Trophoblast cell (in vitro differentiated cells and primary cell): ENCODE results near the gene NVL.

Experiments
- DNase-seq, 2 donors: peaks; one replicate each; pipeline ENCODE4 v3.0.0-alpha.2; 2016
- H2AFZ ChIP-seq: 2 replicates; pipeline ENCODE4 v1.6.1; 2013; ENCODE audit warnings: low read length, moderate library complexity, mild to moderate bottlenecking; ENCODE audit not compliant: insufficient read depth, poor library complexity
- H2AK5ac ChIP-seq: 2 replicates; pipeline ENCODE4 v1.6.1; 2013; ENCODE audit warnings: mild to moderate bottlenecking, low read length
- H2BK120ac ChIP-seq: 2 replicates; pipeline ENCODE4 v1.6.1; 2013; ENCODE audit warnings: low read length, mild to moderate bottlenecking, moderate library complexity; ENCODE audit not compliant: insufficient read depth, poor library complexity
- H2BK12ac ChIP-seq: 2 replicates; pipeline ENCODE4 v1.6.1; 2013; ENCODE audit warnings: mild to moderate bottlenecking, low read length, moderate library complexity
- H2BK5ac ChIP-seq: 2 replicates; pipeline ENCODE4 v1.6.1; 2013; ENCODE audit warnings: low read length, low read depth, moderate library complexity, mild to moderate bottlenecking; ENCODE audit not compliant: poor library complexity
- H3K14ac ChIP-seq: 2 replicates; pipeline ENCODE4 v1.6.1; 2013; ENCODE audit warnings: mild to moderate bottlenecking, low read length
- H3K18ac ChIP-seq: 2 replicates; pipeline ENCODE4 v1.6.1; 2013; ENCODE audit warnings: mild to moderate bottlenecking, low read length
- H3K23ac ChIP-seq: 2 replicates; pipeline ENCODE4 v1.6.1; 2013; ENCODE audit warnings: low read length
- H3K27ac ChIP-seq: 2 replicates; pipeline ENCODE4 v1.5.1; 2013; ENCODE audit warnings: low read depth, mild to moderate bottlenecking, inconsistent platforms, low read length, moderate library complexity
- H3K27me3 ChIP-seq: 2 replicates; pipeline ENCODE4 v1.6.1; 2013; ENCODE audit warnings: inconsistent platforms, mild to moderate bottlenecking, low read length, moderate library complexity; ENCODE audit not compliant: insufficient read depth
- H3K36me3 ChIP-seq, 2 experiments: 1 replicate in 1 of 2; 2 replicates in 1 of 2; pipeline ENCODE4 v1.6.1; 2013; ENCODE audit warnings: low read length in 2 of 2, mild to moderate bottlenecking in 2 of 2, moderate library complexity in 1 of 2; ENCODE audit not compliant: insufficient read depth in 2 of 2, control insufficient read depth in 1 of 2
- H3K4ac ChIP-seq: 2 replicates; pipeline ENCODE4 v1.6.1; 2013; ENCODE audit warnings: low read depth, mild to moderate bottlenecking, low read length, moderate library complexity
- H3K4me1 ChIP-seq, 2 experiments: 1 replicate in 1 of 2; 2 replicates in 1 of 2; pipeline ENCODE4 v1.6.1; 2013; ENCODE audit warnings: low read length in 2 of 2, mild to moderate bottlenecking in 2 of 2, moderate library complexity in 1 of 2; ENCODE audit not compliant: insufficient read depth in 2 of 2, control insufficient read depth in 1 of 2
- H3K4me2 ChIP-seq: 2 replicates; pipeline ENCODE4 v1.6.1; 2013; ENCODE audit warnings: inconsistent platforms, mild to moderate bottlenecking, low read length, moderate library complexity
- H3K4me3 ChIP-seq: 2 replicates; pipeline ENCODE4 v1.5.1; 2013; ENCODE audit warnings: mild to moderate bottlenecking, low read depth, low read length, inconsistent platforms
- H3K79me1 ChIP-seq: one replicate; pipeline ENCODE4 v1.6.1; 2013; ENCODE audit warnings: low read length
- H3K79me2 ChIP-seq: 2 replicates; pipeline ENCODE4 v1.6.1; 2013; ENCODE audit warnings: low read length, mild to moderate bottlenecking; ENCODE audit not compliant: control insufficient read depth, insufficient read depth, poor library complexity
- H3K9ac ChIP-seq: 2 replicates; pipeline ENCODE4 v1.6.1; 2013; ENCODE audit warnings: mild to moderate bottlenecking, low read length
- H3K9me3 ChIP-seq: 2 replicates; pipeline ENCODE4 v1.6.1; 2013; ENCODE audit warnings: low read depth, mild to moderate bottlenecking, control low read depth, inconsistent platforms, low read length; ENCODE audit not compliant: insufficient read depth
- H4K12ac ChIP-seq: 2 replicates; pipeline ENCODE4 v1.6.1; 2013; ENCODE audit warnings: low read depth, mild to moderate bottlenecking, low read length, moderate library complexity
- H4K8ac ChIP-seq: 2 replicates; pipeline ENCODE4 v1.6.1; 2013; ENCODE audit warnings: low read depth, mild to moderate bottlenecking, low read length, moderate library complexity
- H4K91ac ChIP-seq: one replicate; pipeline ENCODE4 v1.6.1; 2013; ENCODE audit warnings: low read depth, mild to moderate bottlenecking, low read length, moderate library complexity
- WGBS: extraction: QIAGEN DNeasy Blood & Tissue Kit; methylation state at CpG from one replicate; pipeline ENCODE4 v1.1.7; 2013; ENCODE audit warnings: missing lambda C conversion rate; ENCODE audit not compliant: insufficient read length, insufficient coverage; ENCODE audit errors: extremely low coverage; 5-methylcytosine and 5-hydroxymethylcytosine counted together

Gene NVL

GRCh38 chr1:224189561-224189960 is 140.4 kb downstream of the NVL start:
- Histone ChIP-seq H2BK120ac (no peak overlapping the region), H4K12ac (no peak overlapping the region), H3K4me3 (no peak overlapping the region), H3K79me2 (peaks cover 7% of the 10 kb centered on the region), H4K91ac (no peak overlapping the region), H3K18ac (no peak overlapping the region), H3K27me3 (no peaks in the 10 kb centered on the region), H3K9ac (no peak overlapping the region), H3K36me3 (peaks cover 11 to 20% of the 10 kb centered on the region in 2 experiments), H4K8ac (no peak overlapping the region), H2BK12ac (no peak overlapping the region), H3K79me1 (no peaks in the 10 kb centered on the region), H3K9me3 (no peaks in the 10 kb centered on the region), H3K4me2 (no peak overlapping the region), H3K4me1 (peaks cover 0 to 2% of the 10 kb centered on the region in 2 experiments), H2AK5ac (no peak overlapping the region), H3K23ac (no peak overlapping the region), H2BK5ac (no peak overlapping the region), H3K27ac (no peak overlapping the region), H3K4ac (no peak overlapping the region), H2AFZ (no peak overlapping the region), H3K14ac (no peak overlapping the region)
- no peak for DNase-seq
- no CpG with 5 or more reads among the region's 7 CpGs for WGBS

GRCh38 chr1:224188286-224188685 is 141.7 kb downstream of the NVL start:
- no peak overlapping the region for H3K14ac ChIP-seq
- no peak overlapping the region for H3K23ac ChIP-seq
- no peak overlapping the region for H3K4ac ChIP-seq
- H2BK120ac ChIP-seq: no peak overlapping the region
- no peak overlapping the region for H3K27ac ChIP-seq
- H3K4me1 ChIP-seq: peaks cover 0 to 4% of the 10 kb centered on the region in 2 experiments
- no CpG with 5 or more reads among the region's 2 CpGs for WGBS
- peaks cover 7 to 15% of the 10 kb centered on the region in 2 experiments for H3K36me3 ChIP-seq
- peaks cover 6% of the 10 kb centered on the region for H3K79me1 ChIP-seq
- no peak for DNase-seq
- H3K4me2 ChIP-seq: no peak overlapping the region
- H2BK12ac ChIP-seq: no peak overlapping the region
- H3K4me3 ChIP-seq: no peak overlapping the region
- H3K79me2 ChIP-seq: peaks cover 16% of the 10 kb centered on the region
- H2AFZ ChIP-seq: no peak overlapping the region
- no peak overlapping the region for H3K9ac ChIP-seq
- H4K91ac ChIP-seq: no peak overlapping the region
- no peak overlapping the region for H2BK5ac ChIP-seq
- no peak overlapping the region for H4K12ac ChIP-seq
- H3K18ac ChIP-seq: no peak overlapping the region
- no peaks in the 10 kb centered on the region for H3K9me3 ChIP-seq
- H2AK5ac ChIP-seq: no peak overlapping the region
- H3K27me3 ChIP-seq: no peaks in the 10 kb centered on the region
- H4K8ac ChIP-seq: no peak overlapping the region

GRCh38 chr1:224185208-224185607 is 144.8 kb downstream of the NVL start:
- Histone ChIP-seq H3K4ac (peak overlapping the region; percentile 61), H2BK5ac (no peak overlapping the region), H3K4me3 (no peak overlapping the region), H3K14ac (no peak overlapping the region), H3K79me2 (peaks cover 18% of the 10 kb centered on the region), H4K8ac (no peak overlapping the region), H3K9me3 (no peaks in the 10 kb centered on the region), H3K23ac (no peak overlapping the region), H2BK120ac (no peak overlapping the region), H3K4me2 (no peak overlapping the region), H3K4me1 (peaks cover 0 to 4% of the 10 kb centered on the region in 2 experiments), H3K79me1 (peaks cover 11% of the 10 kb centered on the region), H4K91ac (no peak overlapping the region), H3K18ac (no peak overlapping the region), H3K36me3 (peaks cover 2 to 10% of the 10 kb centered on the region in 2 experiments), H4K12ac (no peak overlapping the region), H3K27ac (no peak overlapping the region), H3K27me3 (no peaks in the 10 kb centered on the region), H3K9ac (no peak overlapping the region), H2BK12ac (no peak overlapping the region), H2AK5ac (no peak overlapping the region), H2AFZ (no peak overlapping the region)
- WGBS: no CpG with 5 or more reads among the region's 8 CpGs
- DNase-seq: no peak

- Histone ChIP-seq H2BK120ac (peak overlapping the region; percentile 64), H3K23ac (no peak overlapping the region), H3K4me2 (peak overlapping the region; percentile 89), H2AK5ac (peak overlapping the region; percentile 15), H3K9me3 (no peaks in the 10 kb centered on the region), H3K4me3 (peak overlapping the region; percentile 96), H3K79me2 (peaks cover 18% of the 10 kb centered on the region), H3K4me1 (peaks cover 0 to 4% of the 10 kb centered on the region in 2 experiments), H2AFZ (peak overlapping the region; percentile 82), H3K4ac (peak overlapping the region; percentile 98), H3K79me1 (peaks cover 11% of the 10 kb centered on the region), H3K18ac (peak overlapping the region; percentile 92), H3K9ac (peak overlapping the region; percentile 94), H4K91ac (peak overlapping the region; percentile 93), H3K14ac (peak overlapping the region; percentile 90), H3K27me3 (no peaks in the 10 kb centered on the region), H2BK12ac (peak overlapping the region; percentile 79), H3K36me3 (peaks cover 0 to 10% of the 10 kb centered on the region in 2 experiments), H2BK5ac (peak overlapping the region; percentile 54), H4K8ac (peak overlapping the region; percentile 86), H4K12ac (peak overlapping the region; percentile 94), H3K27ac (peak overlapping the region; percentile 81)
- WGBS: no CpG with 5 or more reads among the region's 53 CpGs
- DNase-seq: peak in 1 of 2 donors; percentile 57
Measured at GRCh38 chr1:224183591-224184312, 146.2 kb downstream of the NVL start.
